ENCODE data around the gene WSB1. TPM values are rescaled to one million over a fixed set of nuclear protein-coding genes. Genes with fewer than 3 reads are reported as not detected.
A peak's percentile ranks its signal among the peaks of the same experiment; 100 is the strongest.

Gene WSB1
- total RNA-seq, 1 experiment from 2014 or later: 66.2 TPM

- BruUV-seq (replicated peaks): no TSS peak
- intact Hi-C loops (cut with micrococcal nuclease; ENCODE audit: unreplicated experiment): no loop called here
- Histone ChIP-seq H3F3A (ENCODE audit: insufficient read depth, low read depth) (peaks cover 34% of the 10 kb centered on the region), H3K79me2 (ENCODE audit: low read depth) (no peaks in the 10 kb centered on the region), H3K4me3 (no peak overlapping the region), H3K27ac (no peak overlapping the region), H4K20me1 (ENCODE audit: insufficient read depth) (no peaks in the 10 kb centered on the region), H2AFZ (no peak overlapping the region), H3K4me2 (no peak overlapping the region), H3K4me1 (replicated peaks; ENCODE audit: insufficient read depth) (peaks cover 23% of the 10 kb centered on the region), H3K36me3 (ENCODE audit: low read depth) (0 out of 2 replicates have a peak, but pooled peaks cover 10% of the 10 kb centered on the region), H3K9me3 (ENCODE audit: insufficient read depth, low read depth) (no peaks in the 10 kb centered on the region), H3K27me3 (ENCODE audit: insufficient read depth, low read depth) (no peaks in the 10 kb centered on the region), H3K9me2 (ENCODE audit: insufficient read depth) (no peaks in the 10 kb centered on the region)
- DNase-seq: peak; percentile 23 to 68
- POLR2A ChIA-PET (ENCODE audit: unreplicated experiment): no interaction called here
- CTCF ChIA-PET: interaction anchor here (1.0 kb wide), 1 partner anchor 81 kb away, joined by 7 read pairs; no protein-coding TSS in a partner anchor
- TF ChIP-seq EZH2 (IDR thresholded peaks at IDR 0.05; ENCODE audit: low read depth): no peak
- TF ChIP-seq CTCF (conservative IDR thresholded peaks at IDR 0.05): no peak
Observed at GRCh38 chr17:27319541-27320221, 25.8 kb downstream of the WSB1 start.

- Histone ChIP-seq H3K79me2 (ENCODE audit: low read depth) (no peaks in the 10 kb centered on the region), H3K4me3 (no peak overlapping the region), H3F3A (ENCODE audit: insufficient read depth, low read depth) (peaks cover 34% of the 10 kb centered on the region), H4K20me1 (ENCODE audit: insufficient read depth) (no peaks in the 10 kb centered on the region), H3K27me3 (ENCODE audit: insufficient read depth, low read depth) (no peaks in the 10 kb centered on the region), H3K36me3 (ENCODE audit: low read depth) (0 out of 2 replicates have a peak, but pooled peaks cover 8% of the 10 kb centered on the region), H3K27ac (no peak overlapping the region), H3K4me2 (no peak overlapping the region), H3K9me3 (ENCODE audit: insufficient read depth, low read depth) (no peaks in the 10 kb centered on the region), H3K4me1 (replicated peaks; ENCODE audit: insufficient read depth) (peaks cover 23% of the 10 kb centered on the region), H2AFZ (no peak overlapping the region), H3K9me2 (ENCODE audit: insufficient read depth) (no peaks in the 10 kb centered on the region)
- no peak for DNase-seq
- intact Hi-C loops (cut with micrococcal nuclease; ENCODE audit: unreplicated experiment): no loop called here
- no peak for TF ChIP-seq CTCF (conservative IDR thresholded peaks at IDR 0.05)
- no peak for TF ChIP-seq EZH2 (IDR thresholded peaks at IDR 0.05; ENCODE audit: low read depth)
- ChIA-PET POLR2A (ENCODE audit: unreplicated experiment) (interaction anchor here (0.6 to 0.7 kb wide), 2 partner anchors 10 to 14 kb away, joined by 3 to 5 read pairs; no protein-coding TSS in a partner anchor), CTCF (interaction anchor here (1.0 kb wide), 1 partner anchor 82 kb away, joined by 7 read pairs; no protein-coding TSS in a partner anchor)
- no TSS peak for BruUV-seq (replicated peaks)
Observed at GRCh38 chr17:27320222-27320560, 26.3 kb downstream of the WSB1 start.

GRCh38 chr17:27321372-27321771 lies 27.5 kb downstream of the WSB1 start:
- Histone ChIP-seq H4K20me1 (ENCODE audit: insufficient read depth) (no peaks in the 10 kb centered on the region), H3K27me3 (ENCODE audit: insufficient read depth, low read depth) (no peaks in the 10 kb centered on the region), H2AFZ (no peak overlapping the region), H3K36me3 (ENCODE audit: low read depth) (0 out of 2 replicates have a peak, but pooled peaks cover 8% of the 10 kb centered on the region), H3F3A (ENCODE audit: insufficient read depth, low read depth) (peaks cover 34% of the 10 kb centered on the region), H3K4me3 (no peak overlapping the region), H3K9me2 (ENCODE audit: insufficient read depth) (no peaks in the 10 kb centered on the region), H3K4me2 (no peak overlapping the region), H3K79me2 (ENCODE audit: low read depth) (no peaks in the 10 kb centered on the region), H3K4me1 (replicated peaks; ENCODE audit: insufficient read depth) (peaks cover 28% of the 10 kb centered on the region), H3K27ac (no peak overlapping the region), H3K9me3 (ENCODE audit: insufficient read depth, low read depth) (no peaks in the 10 kb centered on the region)
- no TSS peak for BruUV-seq (replicated peaks)
- CTCF ChIA-PET: interaction anchor here (0.7 kb wide), 1 partner anchor 85 kb away, joined by 6 read pairs; no protein-coding TSS in a partner anchor
- POLR2A ChIA-PET (ENCODE audit: unreplicated experiment): no interaction called here
- no peak for DNase-seq
- intact Hi-C loops (cut with micrococcal nuclease; ENCODE audit: unreplicated experiment): no loop called here
- TF ChIP-seq EZH2 (IDR thresholded peaks at IDR 0.05; ENCODE audit: low read depth): no peak
- TF ChIP-seq CTCF (conservative IDR thresholded peaks at IDR 0.05): no peak

All from PC-9 (cell line).